Stimulated activated naive CD4-positive, alpha-beta T cell treated with Interleukin-2 at 50 U/mL for 16 hours (primary cell): ENCODE results near the gene ILDR1.
A peak's percentile ranks its signal among the peaks of the same experiment; 100 is the strongest.

Experiments used
- DNase-seq: peaks from one replicate; lab custom pipeline; 2025; lab: John Stamatoyannopoulos, UW

The ILDR1 gene

GRCh38 chr3:122014741-122015140 lies 7.3 kb downstream of the ILDR1 start:
- peak; percentile 7 for DNase-seq

- DNase-seq = no peak
These were observed 8.6 kb downstream of the ILDR1 start for GRCh38 chr3:122013448-122013925.

GRCh38 chr3:122012821-122013220 lies 9.2 kb downstream of the ILDR1 start:
- no peak for DNase-seq

- DNase-seq = no peak
These were observed 10.7 kb downstream of the ILDR1 start for GRCh38 chr3:122011396-122011795.

- no peak for DNase-seq
These were observed 11.5 kb downstream of the ILDR1 start for GRCh38 chr3:122010506-122010905.

- DNase-seq = no peak
These were observed 13.9 kb downstream of the ILDR1 start for GRCh38 chr3:122008166-122008565.

- no peak for DNase-seq
These were observed 15.8 kb downstream of the ILDR1 start for GRCh38 chr3:122006267-122006666.

GRCh38 chr3:122004991-122005565 lies 17.0 kb downstream of the ILDR1 start:
- peak; percentile 39 for DNase-seq

GRCh38 chr3:122004107-122004506 lies 17.9 kb downstream of the ILDR1 start:
- no peak for DNase-seq

- DNase-seq = no peak
These were observed 18.4 kb downstream of the ILDR1 start for GRCh38 chr3:122003606-122004005.

GRCh38 chr3:122003112-122003511 lies 18.9 kb downstream of the ILDR1 start:
- DNase-seq = no peak

- no peak for DNase-seq
These were observed 19.4 kb downstream of the ILDR1 start for GRCh38 chr3:122002611-122003010.

GRCh38 chr3:122001892-122002291 lies 20.2 kb downstream of the ILDR1 start:
- DNase-seq = no peak

GRCh38 chr3:122000936-122001605 lies 21.0 kb downstream of the ILDR1 start:
- no peak for DNase-seq

GRCh38 chr3:121999931-122000330 lies 22.1 kb downstream of the ILDR1 start:
- DNase-seq = no peak

GRCh38 chr3:121998611-121999473 lies 23.2 kb downstream of the ILDR1 start:
- DNase-seq = no peak

GRCh38 chr3:121998030-121998580 lies 23.9 kb downstream of the ILDR1 start:
- DNase-seq = no peak

- no peak for DNase-seq
These were observed 24.7 kb downstream of the ILDR1 start for GRCh38 chr3:121997372-121997771.

- DNase-seq = no peak
These were observed 25.6 kb downstream of the ILDR1 start for GRCh38 chr3:121996441-121996840.

GRCh38 chr3:121995161-121996137 lies 26.6 kb downstream of the ILDR1 start:
- no peak for DNase-seq

- no peak for DNase-seq
These were observed 27.5 kb downstream of the ILDR1 start for GRCh38 chr3:121994551-121994950.
